Osteocyte (in vitro differentiated cells): ENCODE data around the gene SIX3. TPM values are rescaled to one million over a fixed set of nuclear protein-coding genes. Genes with fewer than 3 reads are reported as not detected.

Experiments
- DNase-seq: peaks from one replicate; pipeline ENCODE4 v3.0.0; 2021; ENCODE audit warnings: mixed read lengths; ENCODE audit not compliant: unreplicated experiment; ENCODE audit errors: extremely low spot score
- H3K27ac Mint-ChIP-seq: one replicate; pipeline ENCODE4 v1.8.0; 2021; ENCODE audit warnings: mild to moderate bottlenecking, mixed read lengths; ENCODE audit not compliant: unreplicated experiment
- H3K27me3 Mint-ChIP-seq: one replicate; pipeline ENCODE4 v1.8.0; 2021; ENCODE audit warnings: mixed read lengths; ENCODE audit not compliant: unreplicated experiment
- H3K36me3 Mint-ChIP-seq: one replicate; pipeline ENCODE4 v1.8.0; 2021; ENCODE audit warnings: mixed read lengths; ENCODE audit not compliant: unreplicated experiment
- H3K4me1 Mint-ChIP-seq: one replicate; pipeline ENCODE4 v1.8.0; 2021; ENCODE audit warnings: mixed read lengths; ENCODE audit not compliant: unreplicated experiment
- H3K4me3 Mint-ChIP-seq: one replicate; pipeline ENCODE4 v1.8.0; 2021; ENCODE audit warnings: mild to moderate bottlenecking, moderate library complexity, mixed read lengths; ENCODE audit not compliant: unreplicated experiment
- H3K9me3 Mint-ChIP-seq: one replicate; pipeline ENCODE4 v1.8.0; 2021; ENCODE audit warnings: mixed read lengths; ENCODE audit not compliant: unreplicated experiment
- CTCF ChIP-seq: fragments of 200-600 bp; sonication (generic); IDR thresholded peaks from 2 replicates; pipeline ENCODE4 v1.5.0; 2021; ENCODE audit warnings: antibody characterized with exemption, mild to moderate bottlenecking, moderate library complexity
- total RNA-seq: library from RNA; stranded (reverse); gene quantifications from 2 replicates; pipeline ENCODE4 v1.2.1, GENCODE V29; 2021

Gene SIX3
- total RNA-seq, 1 donor from 2014 or later, result not detected

- H3K4me3 Mint-ChIP-seq, result peak overlapping the region; percentile 32
- peaks cover 35% of the 10 kb centered on the region for H3K4me1 Mint-ChIP-seq
- H3K27me3 Mint-ChIP-seq, result peaks cover 78% of the 10 kb centered on the region
- no peak for TF ChIP-seq CTCF
- H3K36me3 Mint-ChIP-seq, result no peaks in the 10 kb centered on the region
- DNase-seq, result no peak
- no peak overlapping the region for H3K27ac Mint-ChIP-seq
- no peaks in the 10 kb centered on the region for H3K9me3 Mint-ChIP-seq
These were observed 8.0 kb upstream of the SIX3 start for GRCh38 chr2:44933434-44933951.

GRCh38 chr2:44934038-44934982 is 7.2 kb upstream of the SIX3 start:
- no peak for TF ChIP-seq CTCF
- Mint-ChIP-seq H3K27ac (no peak overlapping the region), H3K4me1 (peaks cover 37% of the 10 kb centered on the region), H3K27me3 (peaks cover 80% of the 10 kb centered on the region), H3K9me3 (no peaks in the 10 kb centered on the region), H3K36me3 (no peaks in the 10 kb centered on the region), H3K4me3 (peak overlapping the region; percentile 68)
- DNase-seq, result no peak

GRCh38 chr2:44934983-44935728 is 6.3 kb upstream of the SIX3 start:
- H3K27ac Mint-ChIP-seq, result no peak overlapping the region
- no peak for DNase-seq
- H3K36me3 Mint-ChIP-seq, result no peaks in the 10 kb centered on the region
- H3K4me3 Mint-ChIP-seq, result peak overlapping the region; percentile 68
- peaks cover 34% of the 10 kb centered on the region for H3K4me1 Mint-ChIP-seq
- TF ChIP-seq CTCF, result no peak
- peaks cover 82% of the 10 kb centered on the region for H3K27me3 Mint-ChIP-seq
- H3K9me3 Mint-ChIP-seq, result no peaks in the 10 kb centered on the region

DNA sequence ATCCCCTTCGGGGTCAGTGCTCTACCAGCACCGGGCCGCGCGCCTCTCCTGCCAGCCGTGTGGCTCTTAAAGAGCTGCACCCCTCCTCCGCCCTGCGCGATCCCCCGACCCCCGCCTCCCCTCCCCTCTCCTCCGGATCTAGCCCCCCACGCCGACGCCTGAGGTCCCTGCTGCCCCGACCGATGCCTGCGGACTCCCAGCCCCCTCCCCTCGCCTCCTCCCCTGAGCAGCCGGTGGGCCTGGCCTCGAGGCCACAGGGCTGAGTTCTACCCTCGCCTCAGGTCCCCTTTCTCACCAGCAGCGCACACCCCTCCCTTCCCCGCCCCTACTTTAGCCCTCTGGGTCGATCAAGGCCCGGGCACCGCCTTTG is 5.8 kb upstream of the SIX3 start:
- Mint-ChIP-seq H3K36me3 (no peaks in the 10 kb centered on the region), H3K4me3 (peak overlapping the region; percentile 68), H3K27ac (no peak overlapping the region), H3K4me1 (peaks cover 31% of the 10 kb centered on the region), H3K9me3 (no peaks in the 10 kb centered on the region), H3K27me3 (peaks cover 81% of the 10 kb centered on the region)
- DNase-seq, result no peak
- no peak for TF ChIP-seq CTCF

DNA sequence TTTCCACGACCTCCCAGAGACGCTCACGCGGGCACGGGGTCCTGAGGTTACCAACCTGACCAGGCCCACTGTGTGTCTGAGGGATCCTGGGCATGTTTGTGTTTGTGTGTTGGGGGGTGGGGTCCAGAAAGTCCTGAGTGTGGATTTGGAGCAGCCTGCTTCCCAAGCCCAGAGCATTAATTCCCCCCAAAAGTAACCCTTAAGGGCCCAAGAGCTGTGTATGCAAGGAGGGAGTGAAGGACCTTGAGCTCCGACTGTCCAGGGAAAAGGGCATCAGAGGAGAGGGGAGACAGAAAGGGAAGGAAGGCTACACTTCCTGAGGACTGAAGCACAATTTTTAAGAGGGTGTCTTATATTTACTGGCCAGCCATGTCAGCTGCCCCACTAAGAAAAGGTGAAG is 5.2 kb upstream of the SIX3 start:
- Mint-ChIP-seq H3K36me3 (no peaks in the 10 kb centered on the region), H3K27ac (no peak overlapping the region), H3K4me3 (peak overlapping the region; percentile 4), H3K27me3 (peaks cover 81% of the 10 kb centered on the region), H3K4me1 (peaks cover 31% of the 10 kb centered on the region), H3K9me3 (no peaks in the 10 kb centered on the region)
- DNase-seq, result no peak
- TF ChIP-seq CTCF, result no peak
